ENCODE measurements around the gene KYAT1.

The KYAT1 gene

GRCh38 chr9:128788445-128788844, 93.3 kb downstream of the KYAT1 start:
- H3K79me2 ChIP-seq (ENCODE audit: insufficient read depth, low read length): peaks cover 20% of the 10 kb centered on the region
- peak overlapping the region; percentile 36; the same call in 1 of the 2 replicates for H3K27ac ChIP-seq (ENCODE audit: low read length)
- DNase-seq (no peak), ATAC-seq (ENCODE audit: insufficient read depth, low read depth) (no peak)
- peaks cover 27% of the 10 kb centered on the region for H3K4me1 ChIP-seq (ENCODE audit: insufficient read depth, low read length)
- peaks cover 2% of the 10 kb centered on the region; the same call in 1 of the 2 replicates for H4K20me1 ChIP-seq (ENCODE audit: insufficient read depth, low read length)
- no peak overlapping the region for H2AFZ ChIP-seq (ENCODE audit: low read depth, low read length)
- peak overlapping the region; percentile 88 for H3K4me2 ChIP-seq (ENCODE audit: insufficient read depth, low read length)
- H3K36me3 ChIP-seq (ENCODE audit: insufficient read depth, low read length): peaks cover 36% of the 10 kb centered on the region
- H3K9me3 ChIP-seq (ENCODE audit: insufficient read depth, low read length, severe bottlenecking): no peaks in the 10 kb centered on the region
- peak overlapping the region; percentile 77 for H3K9ac ChIP-seq (ENCODE audit: low read depth, low read length)
- no peak for TF ChIP-seq CTCF (IDR thresholded peaks at IDR 0.05; ENCODE audit: borderline replicate concordance, extremely low read depth, low read length, poor library complexity, severe bottlenecking)
- no peak for TF ChIP-seq EZH2 (IDR thresholded peaks at IDR 0.05; ENCODE audit: borderline replicate concordance, low read depth, low read length, severe bottlenecking)
- peak overlapping the region in 1 of 2 experiments; percentile 96; a peak in 3 of 4 replicates for H3K4me3 ChIP-seq (ENCODE audit: low read depth in 1 of 2, low read length in 2 of 2)
- no peaks in the 10 kb centered on the region for H3K27me3 ChIP-seq (ENCODE audit: insufficient read depth, low read length, poor library complexity)

- H4K20me1 ChIP-seq (ENCODE audit: insufficient read depth, low read length): peaks cover 2% of the 10 kb centered on the region; the same call in 1 of the 2 replicates
- DNase-seq: no peak
- peak overlapping the region; percentile 94 to 96 for H3K4me3 ChIP-seq (ENCODE audit: low read depth in 1 of 2, low read length in 2 of 2)
- no peaks in the 10 kb centered on the region for H3K27me3 ChIP-seq (ENCODE audit: insufficient read depth, low read length, poor library complexity)
- TF ChIP-seq EZH2 (IDR thresholded peaks at IDR 0.05; ENCODE audit: borderline replicate concordance, low read depth, low read length, severe bottlenecking): no peak
- no peak for TF ChIP-seq CTCF (IDR thresholded peaks at IDR 0.05; ENCODE audit: borderline replicate concordance, extremely low read depth, low read length, poor library complexity, severe bottlenecking)
- H3K36me3 ChIP-seq (ENCODE audit: insufficient read depth, low read length): peaks cover 28% of the 10 kb centered on the region
- peaks cover 27% of the 10 kb centered on the region for H3K4me1 ChIP-seq (ENCODE audit: insufficient read depth, low read length)
- no peak for ATAC-seq (ENCODE audit: insufficient read depth, low read depth)
- H2AFZ ChIP-seq (ENCODE audit: low read depth, low read length): peak overlapping the region; percentile 90
- H3K4me2 ChIP-seq (ENCODE audit: insufficient read depth, low read length): peak overlapping the region; percentile 88
- H3K9me3 ChIP-seq (ENCODE audit: insufficient read depth, low read length, severe bottlenecking): no peaks in the 10 kb centered on the region
- peak overlapping the region; percentile 77 for H3K9ac ChIP-seq (ENCODE audit: low read depth, low read length)
- peak overlapping the region; percentile 83 for H3K27ac ChIP-seq (ENCODE audit: low read length)
- H3K79me2 ChIP-seq (ENCODE audit: insufficient read depth, low read length): peaks cover 20% of the 10 kb centered on the region
Measured at GRCh38 chr9:128787659-128788058, 94.1 kb downstream of the KYAT1 start.

- Histone ChIP-seq H3K9ac (ENCODE audit: low read depth, low read length) (peak within 1 kb of the TSS; percentile 77), H4K20me1 (ENCODE audit: insufficient read depth, low read length) (peaks cover 2% of the 10 kb centered on the region; the same call in 1 of the 2 replicates), H3K27ac (ENCODE audit: low read length) (peak within 1 kb of the TSS; percentile 83), H3K27me3 (ENCODE audit: insufficient read depth, low read length, poor library complexity) (no peaks in the 10 kb centered on the region), H3K79me2 (ENCODE audit: insufficient read depth, low read length) (peaks cover 20% of the 10 kb centered on the region), H3K4me1 (ENCODE audit: insufficient read depth, low read length) (peaks cover 27% of the 10 kb centered on the region), H2AFZ (ENCODE audit: low read depth, low read length) (peak within 1 kb of the TSS; percentile 90), H3K4me2 (ENCODE audit: insufficient read depth, low read length) (peak within 1 kb of the TSS; percentile 88), H3K4me3 (ENCODE audit: low read depth in 1 of 2, low read length in 2 of 2) (peak within 1 kb of the TSS; percentile 94 to 96), H3K9me3 (ENCODE audit: insufficient read depth, low read length, severe bottlenecking) (no peaks in the 10 kb centered on the region), H3K36me3 (ENCODE audit: insufficient read depth, low read length) (peaks cover 21% of the 10 kb centered on the region)
- ATAC-seq (ENCODE audit: insufficient read depth, low read depth) (peak; percentile 96), DNase-seq (peak; percentile 88)
- no peak for TF ChIP-seq EZH2 (IDR thresholded peaks at IDR 0.05; ENCODE audit: borderline replicate concordance, low read depth, low read length, severe bottlenecking)
Measured at GRCh38 chr9:128786681-128787601, 94.8 kb downstream of the KYAT1 start, which contains the start of gene TBC1D13. TBC1D13 (plus strand) TSS chr9:128787253; CDS start chr9:128787354, 101 bp downstream.

GRCh38 chr9:128785427-128785826, 96.3 kb downstream of the KYAT1 start:
- TF ChIP-seq EZH2 (IDR thresholded peaks at IDR 0.05; ENCODE audit: borderline replicate concordance, low read depth, low read length, severe bottlenecking): no peak
- no peak for TF ChIP-seq CTCF (IDR thresholded peaks at IDR 0.05; ENCODE audit: borderline replicate concordance, extremely low read depth, low read length, poor library complexity, severe bottlenecking)
- Histone ChIP-seq H3K9me3 (ENCODE audit: insufficient read depth, low read length, severe bottlenecking) (no peaks in the 10 kb centered on the region), H2AFZ (ENCODE audit: low read depth, low read length) (no peak overlapping the region; the same call in 1 of the 2 replicates), H3K9ac (ENCODE audit: low read depth, low read length) (no peak overlapping the region), H3K79me2 (ENCODE audit: insufficient read depth, low read length) (peaks cover 20% of the 10 kb centered on the region), H3K4me3 (ENCODE audit: low read depth in 1 of 2, low read length in 2 of 2) (no peak overlapping the region), H3K4me2 (ENCODE audit: insufficient read depth, low read length) (no peak overlapping the region), H3K4me1 (ENCODE audit: insufficient read depth, low read length) (peaks cover 27% of the 10 kb centered on the region), H3K27ac (ENCODE audit: low read length) (no peak overlapping the region), H3K27me3 (ENCODE audit: insufficient read depth, low read length, poor library complexity) (no peaks in the 10 kb centered on the region), H3K36me3 (ENCODE audit: insufficient read depth, low read length) (peaks cover 7% of the 10 kb centered on the region), H4K20me1 (ENCODE audit: insufficient read depth, low read length) (peaks cover 2% of the 10 kb centered on the region; the same call in 1 of the 2 replicates)
- no peak for ATAC-seq (ENCODE audit: insufficient read depth, low read depth)
- DNase-seq: no peak

Measured in DND-41 (cell line).